Measurements from ENCODE around the gene SMIM38. TPM values are rescaled to one million over a fixed set of nuclear protein-coding genes. Genes with fewer than 3 reads are reported as not detected.

Gene SMIM38
- total RNA-seq, 3 donors from 2014 or later = 2.2 TPM; not detected in 2

- intact Hi-C loops (cut with DNase I, micrococcal nuclease) = no loop called here
- ATAC-seq = no peak
- Histone ChIP-seq H3K9me3 (no peaks in the 10 kb centered on the region), H3K4me3 (no peak overlapping the region), H3K4me1 (ENCODE audit: low read depth) (no peaks in the 10 kb centered on the region), H3K36me3 (ENCODE audit: low read depth) (no peaks in the 10 kb centered on the region)
- TF ChIP-seq CTCF (IDR thresholded peaks at IDR 0.05) = no peak
- DNase-seq = no peak
Measured at GRCh38 chr11:69195824-69196782, 40.4 kb downstream of the SMIM38 start.

GRCh38 chr11:69196783-69197169, 41.0 kb downstream of the SMIM38 start:
- Histone ChIP-seq H3K36me3 (ENCODE audit: low read depth) (no peaks in the 10 kb centered on the region), H3K4me3 (no peak overlapping the region), H3K4me1 (ENCODE audit: low read depth) (no peaks in the 10 kb centered on the region), H3K9me3 (no peaks in the 10 kb centered on the region)
- intact Hi-C loops (cut with DNase I, micrococcal nuclease) = no loop called here
- ATAC-seq (no peak), DNase-seq (no peak)
- TF ChIP-seq CTCF (IDR thresholded peaks at IDR 0.05) = no peak

- no peak for TF ChIP-seq CTCF (IDR thresholded peaks at IDR 0.05)
- Histone ChIP-seq H3K9me3 (no peaks in the 10 kb centered on the region), H3K4me1 (ENCODE audit: low read depth) (no peaks in the 10 kb centered on the region), H3K36me3 (ENCODE audit: low read depth) (no peaks in the 10 kb centered on the region), H3K4me3 (no peak overlapping the region)
- intact Hi-C loops (cut with DNase I, micrococcal nuclease) = no loop called here
- ATAC-seq = no peak
- no peak for DNase-seq
Measured at GRCh38 chr11:69198891-69199582, 43.3 kb downstream of the SMIM38 start.

GRCh38 chr11:69199583-69200315, 44.0 kb downstream of the SMIM38 start:
- ATAC-seq = no peak
- H3K36me3 ChIP-seq (ENCODE audit: low read depth) = no peaks in the 10 kb centered on the region
- DNase-seq = no peak
- intact Hi-C loops (cut with DNase I, micrococcal nuclease) = no loop called here
- H3K4me1 ChIP-seq (ENCODE audit: low read depth) = no peaks in the 10 kb centered on the region
- TF ChIP-seq CTCF (IDR thresholded peaks at IDR 0.05) = no peak
- H3K9me3 ChIP-seq = no peaks in the 10 kb centered on the region
- H3K4me3 ChIP-seq = no peak overlapping the region

GRCh38 chr11:69200331-69201065, 44.8 kb downstream of the SMIM38 start:
- Histone ChIP-seq H3K36me3 (ENCODE audit: low read depth) (no peaks in the 10 kb centered on the region), H3K9me3 (no peaks in the 10 kb centered on the region), H3K4me1 (ENCODE audit: low read depth) (no peaks in the 10 kb centered on the region), H3K4me3 (no peak overlapping the region)
- intact Hi-C loops (cut with DNase I, micrococcal nuclease) = no loop called here
- ATAC-seq (no peak), DNase-seq (no peak)
- TF ChIP-seq CTCF (IDR thresholded peaks at IDR 0.05) = no peak

Data from mucosa of descending colon (tissue), 3 donors.